GM21717 (cell line): ENCODE data around the gene NAA10.

Experiments used
- ATAC-seq: cut with Tn5 transposase; IDR thresholded peaks from one replicate; pipeline ENCODE4 v1.9.1; 2021; ENCODE audit warnings: mild to moderate bottlenecking, moderate library complexity; ENCODE audit not compliant: unreplicated experiment

Gene NAA10

DNA sequence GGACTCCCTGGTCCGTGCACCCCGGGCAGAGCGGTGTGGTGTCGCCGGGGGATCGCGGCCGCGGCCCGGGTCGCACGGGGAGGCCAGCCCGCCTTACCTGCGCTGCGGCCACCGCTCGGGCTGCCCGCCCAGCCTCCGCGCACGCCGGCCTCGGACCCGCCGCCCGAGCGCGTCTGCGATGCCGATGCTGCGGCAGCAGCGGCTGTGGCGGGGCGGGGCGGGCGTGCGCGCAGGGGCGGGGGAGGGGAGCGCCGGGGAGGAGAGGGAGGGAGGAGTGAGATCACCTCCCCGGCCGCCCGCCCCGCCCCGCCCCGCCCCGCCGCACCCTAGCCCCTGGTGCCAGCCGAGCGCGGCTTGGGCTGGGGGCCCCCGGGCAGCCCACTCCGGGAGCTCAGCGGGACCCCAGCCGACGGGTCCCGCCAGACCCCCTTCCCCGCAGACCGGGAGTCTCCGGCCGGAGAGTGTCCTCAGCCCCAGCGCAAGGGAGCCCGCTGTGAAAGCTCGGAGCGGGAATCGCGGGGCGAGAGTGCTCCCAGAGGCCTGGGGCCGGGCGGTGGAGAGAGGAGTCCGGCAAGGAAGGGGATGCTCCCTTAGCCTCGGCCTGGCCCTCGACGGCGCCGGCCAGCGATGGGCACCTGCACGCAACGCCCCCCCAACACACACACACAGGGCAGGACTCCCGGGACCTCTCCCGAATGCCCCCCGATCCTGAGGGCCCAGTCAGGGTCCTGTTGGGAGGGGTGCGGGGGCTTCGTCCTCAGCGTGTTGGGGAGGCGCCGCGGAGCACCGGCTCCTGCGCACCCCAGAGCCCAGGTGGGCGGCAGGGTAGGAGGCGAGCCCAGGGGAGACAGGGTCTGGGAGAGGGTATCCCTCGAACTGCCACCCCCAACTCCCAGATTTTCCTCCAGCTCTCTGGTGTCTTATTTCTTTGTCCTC, 48.6 kb downstream of the NAA10 start, which contains the start of gene L1CAM:
Gene L1CAM (minus strand): TSS at position 206 of the 936 bp plus-strand sequence. CDS start 10,337 bp downstream, outside the sequence.
- no peak for ATAC-seq

- no peak for ATAC-seq
Measured at GRCh38 chrX:153885208-153885787, 49.5 kb downstream of the NAA10 start.

DNA sequence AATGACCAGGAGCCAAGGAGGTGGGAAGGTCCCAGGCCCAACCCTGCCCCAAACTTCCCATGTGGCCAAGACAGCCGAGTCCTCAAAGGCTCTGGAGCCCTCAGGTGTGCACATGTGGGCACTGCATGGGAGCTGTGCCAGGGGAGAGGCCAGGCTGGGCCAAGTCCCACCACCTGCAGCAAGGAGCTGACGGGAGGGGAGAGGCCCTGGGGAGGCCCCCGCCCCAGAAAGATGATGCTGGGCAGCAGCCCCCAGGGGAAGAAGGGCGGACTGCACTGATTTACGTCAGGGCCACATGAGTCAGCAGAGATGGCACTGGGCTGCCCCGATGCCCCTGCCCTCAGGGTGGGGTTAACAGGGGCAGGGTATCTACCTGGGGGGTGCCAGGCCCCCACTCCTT, 50.2 kb downstream of the NAA10 start:
- no peak for ATAC-seq

- ATAC-seq: no peak
Measured at GRCh38 chrX:153884136-153884535, 50.7 kb downstream of the NAA10 start.

GRCh38 chrX:153883163-153883843, 51.5 kb downstream of the NAA10 start:
- ATAC-seq: no peak

DNA sequence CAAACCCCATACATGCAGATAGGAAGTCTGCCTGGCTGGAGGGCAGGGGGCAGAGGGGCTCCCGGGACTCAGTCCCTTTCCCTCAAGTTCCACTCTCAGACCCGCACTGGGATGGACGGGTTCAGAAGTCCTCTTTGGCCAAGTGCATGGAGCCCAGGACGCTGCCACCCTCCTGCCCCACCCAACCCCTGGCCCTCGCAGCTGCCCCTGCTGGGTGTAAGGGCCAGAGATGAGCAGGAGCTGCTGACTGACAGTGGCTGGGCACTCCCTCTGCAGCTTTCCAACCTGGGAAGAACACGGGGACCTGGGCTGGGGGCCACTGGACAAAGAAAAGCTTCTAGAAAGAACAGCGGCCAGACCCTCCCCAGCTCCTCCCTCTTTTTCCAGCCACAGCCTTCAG, 52.3 kb downstream of the NAA10 start:
- ATAC-seq: no peak

- no peak for ATAC-seq
Measured at GRCh38 chrX:153882086-153882498, 52.7 kb downstream of the NAA10 start.

- no peak for ATAC-seq
Measured at GRCh38 chrX:153881281-153881680, 53.6 kb downstream of the NAA10 start.

- ATAC-seq: no peak
Measured at GRCh38 chrX:153880440-153880815, 54.4 kb downstream of the NAA10 start.

DNA sequence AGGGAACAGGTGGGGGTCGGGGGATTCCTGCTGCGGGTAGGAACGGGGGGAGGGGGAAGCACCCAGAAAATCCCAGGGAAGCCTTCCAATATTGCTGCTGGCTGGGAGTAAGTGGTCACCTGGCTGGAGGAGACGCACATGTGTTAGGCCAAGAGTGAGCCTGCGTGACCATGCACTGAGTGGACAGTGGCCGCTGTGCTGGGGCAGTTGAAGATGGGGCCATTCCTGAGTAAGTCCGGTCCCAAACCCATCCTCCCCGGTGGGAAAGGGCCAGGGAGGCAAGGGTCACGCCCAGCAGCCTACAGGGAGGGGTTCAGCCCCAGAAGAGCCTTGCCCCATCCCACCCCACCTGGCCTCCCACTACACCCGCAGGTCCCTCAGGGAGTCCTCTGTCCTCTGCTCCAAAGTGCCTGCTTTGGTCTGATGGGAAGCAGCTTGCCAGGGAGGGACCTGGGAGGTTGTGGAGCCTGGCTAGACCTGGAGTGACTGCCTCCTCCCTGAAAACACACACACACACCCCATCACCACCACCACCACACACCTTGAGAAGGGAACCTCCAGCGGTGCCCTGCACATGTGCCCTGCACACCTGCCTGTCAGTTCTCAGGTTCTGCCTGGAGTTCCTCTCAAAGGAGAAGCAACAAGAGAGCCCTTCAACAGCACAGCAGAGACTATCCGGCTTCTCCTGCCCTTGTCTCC, 54.9 kb downstream of the NAA10 start:
- no peak for ATAC-seq
